OCI-LY7 (cell line): Measurements from ENCODE around the gene ARHGAP26. TPM values are rescaled to one million over a fixed set of nuclear protein-coding genes. Genes with fewer than 3 reads are reported as not detected.

ENCODE experiments used
- BruUV-seq: library from RNA; stranded (reverse); fragments of 400-500 nt; replicated peaks from 2 replicates; lab custom pipeline; 2021; lab: Mats Ljungman, UMichigan
- CTCF ChIA-PET: fragments of 300-600 bp; sonication (Branson Sonifier 250); formaldehyde crosslinking; loops from one replicate; lab custom pipeline; 2022; ENCODE audit warnings: antibody characterized with exemption; ENCODE audit not compliant: unreplicated experiment; lab: Charles Lee
- POLR2A ChIA-PET: fragments of 300-600 bp; sonication (Branson Sonifier 250); formaldehyde crosslinking; loops from one replicate; lab custom pipeline; 2022; ENCODE audit warnings: antibody characterized with exemption; lab: Charles Lee
- DNase-seq: peaks from one replicate; pipeline ENCODE4 v3.0.0-alpha.2; 2015; ENCODE audit warnings: low spot score
- H2AFZ ChIP-seq: fragments of 200-600 bp; sonication (generic), shearing (Covaris generic); 2 replicates; pipeline ENCODE4 v1.6.1; 2014; ENCODE audit warnings: mild to moderate bottlenecking, antibody characterized with exemption, low read length, moderate library complexity
- H3K27ac ChIP-seq: fragments of 200-600 bp; sonication (generic); 2 replicates; pipeline ENCODE4 v1.5.1; 2014; ENCODE audit warnings: mixed run types, low read depth, mild to moderate bottlenecking, moderate library complexity, low read length, inconsistent platforms; ENCODE audit not compliant: poor library complexity, severe bottlenecking
- H3K36me3 ChIP-seq: fragments of 200-600 bp; sonication (generic); 2 replicates; pipeline ENCODE4 v1.6.1; 2014; ENCODE audit warnings: mild to moderate bottlenecking, antibody characterized with exemption, low read length, moderate library complexity, mixed read lengths; ENCODE audit not compliant: insufficient read depth
- H3K4me1 ChIP-seq: fragments of 200-600 bp; sonication (generic); 2 replicates; pipeline ENCODE4 v1.5.1; 2014; ENCODE audit warnings: mild to moderate bottlenecking, low read length; ENCODE audit not compliant: insufficient read depth, poor library complexity, severe bottlenecking
- H3K4me2 ChIP-seq: fragments of 200-600 bp; sonication (generic); 2 replicates; pipeline ENCODE4 v1.6.1; 2014; ENCODE audit warnings: mild to moderate bottlenecking, low read length
- H3K4me3 ChIP-seq: fragments of 200-600 bp; sonication (generic); 2 replicates; pipeline ENCODE4 v1.5.1; 2014; ENCODE audit warnings: mild to moderate bottlenecking, low read depth, low read length; ENCODE audit not compliant: poor library complexity, severe bottlenecking
- H3K79me2 ChIP-seq: fragments of 200-600 bp; sonication (generic); 2 replicates; pipeline ENCODE4 v1.6.1; 2016; ENCODE audit warnings: low read depth, mild to moderate bottlenecking, low read length, moderate library complexity, mixed read lengths; ENCODE audit not compliant: insufficient read depth
- H3K9me2 ChIP-seq: fragments of 200-600 bp; sonication (generic); 2 replicates; pipeline ENCODE4 v1.6.1; 2016; ENCODE audit warnings: mild to moderate bottlenecking, low read length, mixed read lengths; ENCODE audit not compliant: insufficient read depth
- H3K9me3 ChIP-seq: fragments of 200-600 bp; sonication (generic); 2 replicates; pipeline ENCODE4 v1.6.1; 2014; ENCODE audit warnings: mild to moderate bottlenecking, mixed run types, low read length, mixed read lengths
- H4K20me1 ChIP-seq: fragments of 200-600 bp; sonication (generic); 2 replicates; pipeline ENCODE4 v1.6.1; 2014; ENCODE audit warnings: mild to moderate bottlenecking, antibody characterized with exemption, low read length, moderate library complexity, mixed read lengths; ENCODE audit not compliant: insufficient read depth
- EZH2phosphoT487 ChIP-seq: fragments of 200-600 bp; sonication (generic); IDR thresholded peaks from 2 replicates; pipeline ENCODE4 v1.6.1; 2018; ENCODE audit warnings: low read depth, borderline replicate concordance, mild to moderate bottlenecking, mixed run types, antibody characterized with exemption, low read length, moderate library complexity, mixed read lengths
- intact Hi-C: fragments of 100-400 bp; cut with micrococcal nuclease; formaldehyde crosslinking; loops from one replicate; pipeline ENCODE4 v1.10.0; 2022; ENCODE audit not compliant: unreplicated experiment
- total RNA-seq, 2 experiments: library from RNA; depleted of rRNA in 1 of 2; stranded (reverse); fragments of >200 nt in 1 of 2; shearing (Covaris generic) in 1 of 2; gene quantifications; 2 replicates each; pipeline ENCODE4 v1.2.3, GENCODE V29; 2014 to 2022
- TF ChIP-seq, protein P1 (sequence below): fragments of 200-600 bp; sonication (generic); conservative IDR thresholded peaks from 2 replicates; pipeline ENCODE4 v1.5.1; 2014; ENCODE audit warnings: mild to moderate bottlenecking, antibody characterized with exemption, low read length, moderate library complexity, mixed read lengths

Gene ARHGAP26
- total RNA-seq, 2 experiments from 2014 or later, result 7.0 to 19.1 TPM

GRCh38 chr5:143041972-143042770, 272.0 kb downstream of the ARHGAP26 start:
- ChIA-PET CTCF (no interaction called here), POLR2A (interaction anchor here (0.6 kb wide), 1 partner anchor 34 kb away, joined by 3 read pairs; no protein-coding TSS in a partner anchor)
- Histone ChIP-seq H3K36me3 (no peaks in the 10 kb centered on the region), H4K20me1 (no peaks in the 10 kb centered on the region), H3K4me2 (no peak overlapping the region), H3K79me2 (no peaks in the 10 kb centered on the region), H2AFZ (no peak overlapping the region), H3K9me3 (no peaks in the 10 kb centered on the region), H3K4me3 (no peak overlapping the region), H3K4me1 (no peaks in the 10 kb centered on the region), H3K27ac (no peak overlapping the region), H3K9me2 (no peaks in the 10 kb centered on the region)
- DNase-seq, result no peak
- intact Hi-C loops, result no loop called here
- BruUV-seq, result no TSS peak
- no peak for TF ChIP-seq EZH2phosphoT487
- TF ChIP-seq, protein P1, sequence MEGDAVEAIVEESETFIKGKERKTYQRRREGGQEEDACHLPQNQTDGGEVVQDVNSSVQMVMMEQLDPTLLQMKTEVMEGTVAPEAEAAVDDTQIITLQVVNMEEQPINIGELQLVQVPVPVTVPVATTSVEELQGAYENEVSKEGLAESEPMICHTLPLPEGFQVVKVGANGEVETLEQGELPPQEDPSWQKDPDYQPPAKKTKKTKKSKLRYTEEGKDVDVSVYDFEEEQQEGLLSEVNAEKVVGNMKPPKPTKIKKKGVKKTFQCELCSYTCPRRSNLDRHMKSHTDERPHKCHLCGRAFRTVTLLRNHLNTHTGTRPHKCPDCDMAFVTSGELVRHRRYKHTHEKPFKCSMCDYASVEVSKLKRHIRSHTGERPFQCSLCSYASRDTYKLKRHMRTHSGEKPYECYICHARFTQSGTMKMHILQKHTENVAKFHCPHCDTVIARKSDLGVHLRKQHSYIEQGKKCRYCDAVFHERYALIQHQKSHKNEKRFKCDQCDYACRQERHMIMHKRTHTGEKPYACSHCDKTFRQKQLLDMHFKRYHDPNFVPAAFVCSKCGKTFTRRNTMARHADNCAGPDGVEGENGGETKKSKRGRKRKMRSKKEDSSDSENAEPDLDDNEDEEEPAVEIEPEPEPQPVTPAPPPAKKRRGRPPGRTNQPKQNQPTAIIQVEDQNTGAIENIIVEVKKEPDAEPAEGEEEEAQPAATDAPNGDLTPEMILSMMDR, result no peak

DNA sequence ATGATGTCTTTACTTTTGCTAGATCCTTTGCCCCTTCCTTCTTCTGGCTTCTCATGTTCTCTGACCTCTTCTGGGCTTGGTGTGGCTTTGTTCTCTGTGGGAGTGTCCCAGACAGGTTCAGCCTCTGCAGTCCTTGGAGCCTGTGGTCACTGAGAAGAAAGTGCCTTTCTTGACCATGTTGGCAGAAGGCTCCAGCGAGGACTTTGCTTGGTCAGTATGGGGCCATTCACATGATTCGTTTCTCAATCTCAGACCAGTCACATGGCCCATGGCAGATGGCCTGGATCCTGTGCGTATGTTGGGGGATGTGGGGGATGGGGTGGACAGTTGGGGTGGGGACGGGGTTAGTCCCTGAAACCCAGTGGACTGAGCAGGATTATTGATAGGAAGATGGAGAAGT, 274.1 kb downstream of the ARHGAP26 start:
- CTCF ChIA-PET, result no interaction called here
- Histone ChIP-seq H3K4me3 (no peak overlapping the region), H3K36me3 (no peaks in the 10 kb centered on the region), H4K20me1 (no peaks in the 10 kb centered on the region), H3K79me2 (no peaks in the 10 kb centered on the region), H3K9me3 (no peaks in the 10 kb centered on the region), H3K4me2 (no peak overlapping the region), H3K9me2 (no peaks in the 10 kb centered on the region), H3K27ac (no peak overlapping the region), H3K4me1 (no peaks in the 10 kb centered on the region), H2AFZ (no peak overlapping the region)
- POLR2A ChIA-PET, result interaction anchor here (1.5 kb wide), 1 partner anchor 19 kb away, joined by 5 read pairs; no protein-coding TSS in a partner anchor
- BruUV-seq, result no TSS peak
- TF ChIP-seq, protein P1, result no peak
- TF ChIP-seq EZH2phosphoT487, result no peak
- intact Hi-C loops, result no loop called here
- no peak for DNase-seq

GRCh38 chr5:143045062-143045461, 274.9 kb downstream of the ARHGAP26 start:
- ChIA-PET CTCF (no interaction called here), POLR2A (interaction anchor here (0.7 kb wide), 1 partner anchor 222 kb away, joined by 3 read pairs; no protein-coding TSS in a partner anchor)
- Histone ChIP-seq H4K20me1 (no peaks in the 10 kb centered on the region), H3K9me2 (no peaks in the 10 kb centered on the region), H3K36me3 (no peaks in the 10 kb centered on the region), H3K79me2 (no peaks in the 10 kb centered on the region), H2AFZ (no peak overlapping the region), H3K4me3 (no peak overlapping the region), H3K4me1 (no peaks in the 10 kb centered on the region), H3K4me2 (no peak overlapping the region), H3K27ac (no peak overlapping the region), H3K9me3 (no peaks in the 10 kb centered on the region)
- BruUV-seq, result no TSS peak
- TF ChIP-seq, protein P1, result no peak
- no peak for TF ChIP-seq EZH2phosphoT487
- intact Hi-C loops, result no loop called here
- no peak for DNase-seq
